SJCRH30 (cell line): ENCODE data around the gene STRIP2. TPM values are rescaled to one million over a fixed set of nuclear protein-coding genes. Genes with fewer than 3 reads are reported as not detected.
"Not testable (repeated sequence)": the region's sequence is repeated elsewhere in the genome, so short reads cannot be mapped to it uniquely, and the experiment has no call there.

Source experiments
- DNase-seq, 2 experiments: peaks; one replicate each; pipeline ENCODE4 v3.0.0-alpha.2; 2015 to 2020
- H3K27ac ChIP-seq: fragments of 250-450 bp; sonication (Bioruptor Pico); 2 replicates; pipeline ENCODE4 v1.5.1; 2020; ENCODE audit warnings: mild to moderate bottlenecking, moderate library complexity
- H3K27me3 ChIP-seq: fragments of 250-450 bp; sonication (Bioruptor Pico); 2 replicates; pipeline ENCODE4 v1.5.1; 2020; ENCODE audit warnings: mild to moderate bottlenecking, moderate library complexity
- H3K36me3 ChIP-seq: fragments of 250-450 bp; sonication (Bioruptor Pico); 2 replicates; pipeline ENCODE4 v1.5.1; 2020; ENCODE audit warnings: mild to moderate bottlenecking, moderate library complexity
- H3K4me1 ChIP-seq: fragments of 250-450 bp; sonication (Bioruptor Pico); 2 replicates; pipeline ENCODE4 v1.5.1; 2020; ENCODE audit warnings: mild to moderate bottlenecking, moderate library complexity
- H3K4me3 ChIP-seq: fragments of 250-450 bp; sonication (Bioruptor Pico); 2 replicates; pipeline ENCODE4 v1.5.1; 2020; ENCODE audit warnings: mild to moderate bottlenecking, moderate library complexity
- H3K9me3 ChIP-seq: fragments of 250-450 bp; sonication (Bioruptor Pico); replicated peaks from 2 replicates; pipeline ENCODE4 v1.5.1; 2020; ENCODE audit warnings: mild to moderate bottlenecking, moderate library complexity
- total RNA-seq: library from RNA; depleted of rRNA; stranded (reverse); fragments of >200 nt; shearing (Covaris generic); gene quantifications from 2 replicates; pipeline ENCODE4 v1.2.3, GENCODE V29; 2014

Gene STRIP2
- total RNA-seq, 1 experiment from 2014 or later = 16.7 TPM

- H3K9me3 ChIP-seq = no peaks in the 10 kb centered on the region
- H3K27me3 ChIP-seq = no peaks in the 10 kb centered on the region
- no peaks in the 10 kb centered on the region for H3K4me1 ChIP-seq
- peak in 1 of 2 experiments; percentile 12 for DNase-seq
- no peak overlapping the region for H3K4me3 ChIP-seq
- no peak overlapping the region for H3K27ac ChIP-seq
- H3K36me3 ChIP-seq = no peaks in the 10 kb centered on the region
Measured at GRCh38 chr7:129401967-129402860, 32.0 kb upstream of the STRIP2 start.

DNA sequence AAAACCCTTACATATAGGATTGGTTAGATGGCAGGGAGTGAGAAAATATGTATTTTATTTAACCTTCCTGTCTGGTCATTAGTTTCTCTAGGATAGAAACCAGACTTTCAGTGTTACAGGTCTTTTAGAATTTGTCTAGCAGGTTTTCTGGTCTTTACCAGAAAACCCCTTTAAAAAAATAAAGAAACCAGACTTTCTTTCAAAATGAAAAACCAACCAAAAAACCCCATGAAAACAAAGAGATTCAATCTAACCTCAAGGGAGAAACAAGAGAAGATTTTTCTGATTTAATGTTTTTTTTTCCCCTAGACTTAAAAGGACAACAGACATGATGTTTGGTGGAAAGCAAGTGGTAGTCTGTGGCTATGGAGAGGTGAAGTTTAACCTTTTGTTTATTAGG, 28.7 kb upstream of the STRIP2 start:
- H3K4me3 ChIP-seq = no peak overlapping the region
- H3K9me3 ChIP-seq = no peaks in the 10 kb centered on the region
- H3K27ac ChIP-seq = no peak overlapping the region
- H3K36me3 ChIP-seq = no peaks in the 10 kb centered on the region
- no peak for DNase-seq
- H3K4me1 ChIP-seq = no peaks in the 10 kb centered on the region
- H3K27me3 ChIP-seq = no peaks in the 10 kb centered on the region

DNA sequence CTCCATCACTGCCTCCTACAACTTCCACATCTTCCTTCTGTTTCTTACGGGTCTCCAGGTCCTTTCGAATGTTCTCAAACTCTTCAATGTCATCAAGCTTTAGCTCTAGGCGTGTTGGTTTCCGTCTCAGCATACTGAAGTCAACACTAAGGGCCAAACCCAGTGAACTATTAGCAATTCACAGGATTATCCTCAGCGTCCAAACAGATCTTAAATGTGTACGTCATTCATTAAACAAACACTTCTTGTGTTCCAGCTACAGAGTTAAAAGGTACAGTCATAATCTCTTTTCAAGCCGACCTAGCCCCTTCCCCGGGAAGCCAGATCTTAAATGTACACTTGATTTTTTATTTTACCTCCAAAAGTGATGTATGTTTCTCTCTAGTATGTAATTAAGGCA, 24.0 kb upstream of the STRIP2 start:
- not testable (repeated sequence) for H3K27me3 ChIP-seq, H3K4me1 ChIP-seq, H3K27ac ChIP-seq, H3K9me3 ChIP-seq, H3K4me3 ChIP-seq, DNase-seq, H3K36me3 ChIP-seq

DNA sequence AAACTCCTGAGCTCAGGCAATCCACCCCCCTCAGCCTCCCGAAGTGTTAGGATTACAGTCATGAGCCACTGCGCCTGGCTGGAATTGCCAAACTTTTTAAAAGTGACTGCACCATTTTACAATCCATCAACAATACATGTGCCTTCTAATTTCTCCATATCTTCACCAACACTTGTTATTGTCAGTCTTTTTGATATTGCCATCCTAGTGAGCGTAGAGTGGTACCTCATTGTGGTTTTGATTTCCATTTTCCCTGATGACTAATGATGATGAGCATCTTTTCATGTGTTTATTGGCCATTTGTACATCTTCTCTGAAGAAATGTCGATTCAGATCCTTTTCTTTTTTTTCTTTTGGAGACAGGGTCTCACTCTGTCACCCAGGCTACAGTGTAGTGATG, 21.7 kb upstream of the STRIP2 start:
- Histone ChIP-seq H3K4me3 (no peak overlapping the region), H3K27ac (no peak overlapping the region), H3K9me3 (no peaks in the 10 kb centered on the region), H3K36me3 (no peaks in the 10 kb centered on the region), H3K27me3 (no peaks in the 10 kb centered on the region), H3K4me1 (no peaks in the 10 kb centered on the region)
- DNase-seq = no peak

- DNase-seq = peak in 1 of 2 experiments; percentile 13
- H3K27me3 ChIP-seq = no peaks in the 10 kb centered on the region
- no peak overlapping the region for H3K27ac ChIP-seq
- H3K4me3 ChIP-seq = no peak overlapping the region
- no peaks in the 10 kb centered on the region for H3K9me3 ChIP-seq
- no peaks in the 10 kb centered on the region for H3K4me1 ChIP-seq
- H3K36me3 ChIP-seq = no peaks in the 10 kb centered on the region; the same call in 1 of the 2 replicates
Measured at GRCh38 chr7:129417073-129417472, 17.2 kb upstream of the STRIP2 start.

DNA sequence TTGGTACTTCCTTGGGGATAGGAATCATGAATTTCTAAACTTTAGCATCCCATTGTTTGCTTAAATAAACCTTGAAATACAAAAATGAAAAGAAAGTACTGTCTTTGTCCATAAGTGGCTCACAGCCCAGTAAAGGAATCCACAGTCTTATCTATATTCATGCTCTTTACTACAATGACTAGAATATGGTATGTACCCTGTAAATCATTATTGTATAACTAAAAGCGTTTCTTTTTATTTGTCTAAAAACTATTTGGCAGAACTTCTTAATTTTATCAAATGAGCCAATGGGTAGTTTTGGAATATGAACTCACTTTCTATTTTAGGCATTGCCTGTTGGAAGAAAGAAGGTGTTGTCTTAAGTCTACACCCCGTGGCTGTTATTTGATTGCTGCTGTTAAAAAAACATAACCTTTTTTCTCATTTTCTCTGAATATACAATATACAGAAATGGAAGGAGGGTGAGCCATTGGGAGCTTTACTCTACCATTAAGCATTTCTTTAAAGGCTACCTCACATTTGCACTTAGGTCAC, 12.4 kb upstream of the STRIP2 start:
- Histone ChIP-seq H3K9me3 (no peaks in the 10 kb centered on the region), H3K36me3 (no peaks in the 10 kb centered on the region; the same call in 1 of the 2 replicates), H3K27ac (no peak overlapping the region), H3K4me3 (no peak overlapping the region), H3K4me1 (no peaks in the 10 kb centered on the region), H3K27me3 (no peaks in the 10 kb centered on the region)
- DNase-seq = no peak

GRCh38 chr7:129422727-129423126, 11.5 kb upstream of the STRIP2 start:
- Histone ChIP-seq H3K9me3 (no peaks in the 10 kb centered on the region), H3K27me3 (no peaks in the 10 kb centered on the region), H3K27ac (no peak overlapping the region), H3K4me1 (no peaks in the 10 kb centered on the region), H3K36me3 (no peaks in the 10 kb centered on the region; the same call in 1 of the 2 replicates), H3K4me3 (no peak overlapping the region)
- no peak for DNase-seq

GRCh38 chr7:129423700-129424410, 10.4 kb upstream of the STRIP2 start:
- peak in 1 of 2 experiments; percentile 29 for DNase-seq

GRCh38 chr7:129426482-129426881, 7.8 kb upstream of the STRIP2 start:
- Histone ChIP-seq H3K27ac (no peak overlapping the region), H3K36me3 (no peaks in the 10 kb centered on the region), H3K4me1 (no peaks in the 10 kb centered on the region), H3K9me3 (no peaks in the 10 kb centered on the region), H3K27me3 (no peaks in the 10 kb centered on the region), H3K4me3 (no peak overlapping the region)
- DNase-seq = no peak

More at GRCh38 chr7:129423700-129424410, 10.4 kb upstream of the STRIP2 start:
- Histone ChIP-seq H3K9me3 (no peaks in the 10 kb centered on the region), H3K36me3 (no peaks in the 10 kb centered on the region; the same call in 1 of the 2 replicates), H3K4me3 (no peak overlapping the region), H3K4me1 (no peaks in the 10 kb centered on the region), H3K27ac (no peak overlapping the region), H3K27me3 (no peaks in the 10 kb centered on the region)

DNA sequence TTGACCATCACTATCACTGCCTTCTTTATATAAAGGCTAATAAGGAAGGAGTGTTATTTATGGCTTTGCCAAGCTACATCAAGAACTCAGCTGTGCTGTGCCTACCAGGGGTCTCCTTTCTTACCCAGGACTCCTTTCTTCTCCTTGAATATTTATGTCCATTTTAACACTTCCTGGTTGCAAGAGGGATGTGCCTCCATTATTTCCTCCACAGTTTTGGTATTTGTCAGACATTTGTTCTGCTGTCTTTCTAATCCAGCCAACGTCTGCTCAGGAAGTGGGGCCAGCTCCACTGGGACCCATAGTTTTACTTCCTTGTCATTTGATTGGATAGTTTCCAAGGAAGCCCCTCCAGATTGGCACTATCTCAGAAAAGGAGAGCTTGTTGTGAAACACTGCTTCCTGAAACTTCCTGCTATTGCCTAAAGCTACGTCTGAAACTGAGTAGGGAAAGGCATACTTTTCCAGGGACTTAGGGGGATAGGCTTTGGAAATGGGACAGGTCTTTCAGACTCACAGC, 6.6 kb upstream of the STRIP2 start:
- H3K4me3 ChIP-seq = no peak overlapping the region
- no peaks in the 10 kb centered on the region for H3K27me3 ChIP-seq
- no peaks in the 10 kb centered on the region for H3K4me1 ChIP-seq
- no peak for DNase-seq
- H3K36me3 ChIP-seq = no peaks in the 10 kb centered on the region
- no peak overlapping the region for H3K27ac ChIP-seq
- H3K9me3 ChIP-seq = no peaks in the 10 kb centered on the region

DNA sequence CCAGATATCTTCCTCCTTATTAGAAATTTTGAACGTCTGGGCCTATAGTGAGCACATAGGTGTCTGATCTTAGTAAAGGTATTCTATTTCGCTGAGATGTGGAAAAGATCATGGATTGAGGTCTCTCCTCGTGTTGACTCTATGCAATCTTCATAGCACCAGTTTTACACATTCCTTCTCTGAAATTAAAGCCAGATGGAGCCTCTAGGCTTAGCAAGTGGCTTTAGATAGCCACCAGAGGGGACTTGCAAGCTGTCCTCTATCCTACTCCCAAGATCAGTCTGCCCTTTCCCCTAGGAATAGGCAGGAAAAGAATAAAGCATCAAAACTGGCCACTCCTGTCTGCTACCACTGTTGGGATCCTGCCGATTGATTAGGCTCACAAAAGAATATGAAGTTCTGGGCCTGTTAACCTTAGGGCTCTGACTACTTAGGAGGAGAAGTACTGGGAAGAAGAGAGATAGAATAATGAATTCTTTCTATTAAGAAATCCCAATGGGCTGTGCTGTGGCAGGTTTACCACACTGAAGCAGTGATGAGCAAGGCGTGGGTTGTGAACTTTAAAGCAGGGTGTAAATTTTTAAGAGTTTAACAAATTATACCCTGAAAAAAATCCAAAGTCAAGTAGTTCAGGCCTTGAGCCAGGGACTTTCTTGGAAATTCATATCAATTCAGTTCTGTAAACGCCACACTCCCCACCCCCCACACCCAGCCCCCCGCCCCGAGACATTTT, 2.2 kb upstream of the STRIP2 start:
- H3K27ac ChIP-seq = no peak overlapping the region
- DNase-seq = no peak
- no peak overlapping the region for H3K4me3 ChIP-seq
- no peaks in the 10 kb centered on the region for H3K27me3 ChIP-seq
- H3K36me3 ChIP-seq = no peaks in the 10 kb centered on the region
- H3K4me1 ChIP-seq = peaks cover 7% of the 10 kb centered on the region; the same call in 1 of the 2 replicates
- H3K9me3 ChIP-seq = no peaks in the 10 kb centered on the region

GRCh38 chr7:129434675-129435318, 565 bp downstream of the STRIP2 start:
- Histone ChIP-seq H3K27ac (peak overlapping the region; percentile 69), H3K27me3 (no peaks in the 10 kb centered on the region), H3K36me3 (no peaks in the 10 kb centered on the region), H3K4me1 (peaks cover 7% of the 10 kb centered on the region; the same call in 1 of the 2 replicates), H3K9me3 (no peaks in the 10 kb centered on the region), H3K4me3 (peak overlapping the region; percentile 80)
- peak; percentile 51 to 67 for DNase-seq

DNA sequence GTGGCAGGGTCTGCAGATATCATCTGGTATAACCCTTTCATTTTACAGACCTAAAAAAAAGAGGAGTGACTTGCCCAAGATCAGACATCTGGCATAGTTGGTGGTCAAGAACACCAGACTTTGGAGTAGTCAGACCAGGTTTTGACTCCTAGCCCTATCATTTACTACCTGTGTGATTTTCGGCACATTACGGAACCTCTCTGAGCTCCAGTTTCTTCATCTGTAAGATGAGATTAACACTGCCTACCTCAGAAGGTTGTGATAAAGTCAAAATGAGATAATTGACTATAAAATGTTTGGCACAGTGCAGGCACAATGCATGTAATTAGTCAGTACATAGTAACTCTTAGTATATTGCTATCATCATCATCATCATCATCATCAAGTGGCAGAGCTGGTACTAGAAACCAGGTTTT, 1.2 kb downstream of the STRIP2 start:
- no peak for DNase-seq
- Histone ChIP-seq H3K27me3 (no peaks in the 10 kb centered on the region), H3K4me1 (peaks cover 7% of the 10 kb centered on the region; the same call in 1 of the 2 replicates), H3K27ac (no peak overlapping the region), H3K4me3 (peak overlapping the region; percentile 80), H3K9me3 (no peaks in the 10 kb centered on the region), H3K36me3 (peaks cover 3% of the 10 kb centered on the region; the same call in 1 of the 2 replicates)
